Liver (tissue), 9 donors: ENCODE measurements around the gene RGP1. TPM values are rescaled to one million over a fixed set of nuclear protein-coding genes. Genes with fewer than 3 reads are reported as not detected.
A peak's percentile ranks its signal among the peaks of the same experiment; 100 is the strongest.

Experiments
- DNase-seq: peaks from one replicate; pipeline ENCODE4 v3.0.0-alpha.2; 2017; ENCODE audit warnings: low spot score
- H3K27ac ChIP-seq, 2 donors: one replicate each; pipeline ENCODE4 v1.7.0; 2013; ENCODE audit warnings: inconsistent platforms in 2 of 2, low read length in 2 of 2, control low read depth in 1 of 2, low read depth in 1 of 2, mild to moderate bottlenecking in 1 of 2
- H3K27me3 ChIP-seq, 4 donors: one replicate each; pipeline versions ENCODE4 v1.6.1 to v1.7.0; 2013; ENCODE audit warnings: low read length in 3 of 4, inconsistent platforms in 1 of 4, mild to moderate bottlenecking in 1 of 4, moderate library complexity in 1 of 4; ENCODE audit not compliant: control insufficient read depth in 4 of 4, insufficient read depth in 4 of 4
- H3K36me3 ChIP-seq, 4 donors: one replicate each; pipeline versions ENCODE4 v1.6.1 to v1.7.0; 2013; ENCODE audit warnings: low read length in 3 of 4, mild to moderate bottlenecking in 3 of 4, low read depth in 1 of 4, moderate library complexity in 1 of 4; ENCODE audit not compliant: control insufficient read depth in 4 of 4, insufficient read depth in 3 of 4
- H3K4me1 ChIP-seq, 4 donors: one replicate each; pipeline versions ENCODE4 v1.6.1 to v1.7.0; 2013; ENCODE audit warnings: low read length in 3 of 4, mild to moderate bottlenecking in 3 of 4, moderate library complexity in 1 of 4; ENCODE audit not compliant: control insufficient read depth in 4 of 4, insufficient read depth in 4 of 4
- H3K4me3 ChIP-seq, 3 donors: one replicate each; pipeline versions ENCODE4 v1.6.1 to v1.7.0; 2013; ENCODE audit warnings: low read length in 3 of 3, control low read depth in 1 of 3, low read depth in 1 of 3, mild to moderate bottlenecking in 1 of 3
- H3K9ac ChIP-seq, 2 donors: one replicate each; pipeline ENCODE4 v1.7.0; 2013; ENCODE audit warnings: low read length in 2 of 2, mild to moderate bottlenecking in 2 of 2, moderate library complexity in 2 of 2, control low read depth in 1 of 2, low read depth in 1 of 2
- H3K9me3 ChIP-seq, 4 donors: one replicate each; pipeline versions ENCODE4 v1.6.1 to v1.7.0; 2013; ENCODE audit warnings: low read length in 3 of 4; ENCODE audit not compliant: control insufficient read depth in 4 of 4
- ATF3 ChIP-seq: IDR thresholded peaks from 2 replicates; pipeline ENCODE4 v1.6.1; 2016; ENCODE audit warnings: antibody characterized with exemption
- CTCF ChIP-seq: fragments of 150-350 bp; IDR thresholded peaks from 2 replicates; pipeline ENCODE4 v1.5.1; 2017; ENCODE audit warnings: improper control_type of control experiment, low read depth, low read length; ENCODE audit not compliant: missing input control
- EGR1 ChIP-seq, 2 donors: IDR thresholded peaks; 2 replicates each; pipeline ENCODE4 v1.6.1; 2016 to 2018; ENCODE audit warnings: antibody characterized with exemption in 2 of 2, low read depth in 2 of 2
- FOXA1 ChIP-seq: IDR thresholded peaks from 2 replicates; pipeline ENCODE4 v1.6.1; 2016; ENCODE audit warnings: antibody characterized with exemption
- FOXA2 ChIP-seq: IDR thresholded peaks from 2 replicates; pipeline ENCODE4 v1.6.1; 2016; ENCODE audit warnings: antibody characterized with exemption
- GABPA ChIP-seq, 2 donors: IDR thresholded peaks in 1 of 2; conservative IDR thresholded peaks in 1 of 2; 2 replicates each; pipeline ENCODE4 v1.6.1; 2016; ENCODE audit warnings: antibody characterized with exemption in 2 of 2, mild to moderate bottlenecking in 1 of 2, moderate library complexity in 1 of 2
- HNF4A ChIP-seq, 2 donors: conservative IDR thresholded peaks; 2 replicates each; pipeline ENCODE4 v1.6.1; 2016; ENCODE audit warnings: antibody characterized with exemption in 2 of 2, mild to moderate bottlenecking in 2 of 2
- JUND ChIP-seq, 2 donors: IDR thresholded peaks; 2 replicates each; pipeline ENCODE4 v1.6.1; 2016; ENCODE audit warnings: antibody characterized with exemption in 2 of 2
- NR2F2 ChIP-seq: IDR thresholded peaks from 2 replicates; pipeline ENCODE4 v1.6.1; 2016; ENCODE audit warnings: antibody characterized with exemption
- RAD21 ChIP-seq, 2 donors: IDR thresholded peaks; 2 replicates each; pipeline ENCODE4 v1.6.1; 2016; ENCODE audit warnings: antibody characterized with exemption in 2 of 2, mild to moderate bottlenecking in 2 of 2
- RXRA ChIP-seq, 2 donors: IDR thresholded peaks; 2 replicates each; pipeline ENCODE4 v1.6.1; 2017 to 2018; ENCODE audit warnings: antibody characterized with exemption in 2 of 2, mild to moderate bottlenecking in 1 of 2
- SP1 ChIP-seq: IDR thresholded peaks from 2 replicates; pipeline ENCODE4 v1.6.1; 2018; ENCODE audit warnings: antibody characterized with exemption, mild to moderate bottlenecking
- TAF1 ChIP-seq: conservative IDR thresholded peaks from 2 replicates; pipeline ENCODE4 v1.6.1; 2016; ENCODE audit warnings: antibody characterized with exemption, mild to moderate bottlenecking
- YY1 ChIP-seq: IDR thresholded peaks from 2 replicates; pipeline ENCODE4 v1.6.1; 2016; ENCODE audit warnings: antibody characterized with exemption, mild to moderate bottlenecking
- WGBS: extraction: QIAGEN DNeasy Blood & Tissue Kit; methylation state at CpG from one replicate; pipeline ENCODE4 v1.1.7; 2013; 5-methylcytosine and 5-hydroxymethylcytosine counted together
- polyA plus RNA-seq, 2 donors: library from polyadenylated mRNA; stranded (reverse) in 1 of 2; unstranded in 1 of 2; fragments of 200-250 nt in 1 of 2; fragments of >200 nt in 1 of 2; fragmentation: Nextera tagmentation in 1 of 2; extraction: Ambion mirVana in 1 of 2; gene quantifications; one replicate each; pipeline versions ENCODE4 v1.2.1 to v1.2.3, GENCODE V29; 2013 to 2015
- total RNA-seq, 2 donors: library from RNA; depleted of rRNA; stranded (reverse); fragments of >200 nt; gene quantifications; one replicate each; pipeline ENCODE4 v1.2.3, GENCODE V29; 2014
- TF ChIP-seq, protein P1 (sequence below): IDR thresholded peaks from 2 replicates; pipeline ENCODE4 v1.6.1; 2016; ENCODE audit warnings: antibody characterized with exemption, mild to moderate bottlenecking
- TF ChIP-seq, protein P2 (sequence below): IDR thresholded peaks from 2 replicates; pipeline ENCODE4 v1.6.1; 2016; ENCODE audit warnings: antibody characterized with exemption
- TF ChIP-seq, protein P3 (sequence below): IDR thresholded peaks from 2 replicates; pipeline ENCODE4 v1.6.1; 2016; ENCODE audit warnings: antibody characterized with exemption
- donor health status: healthy.
- donor health status: healthy.
- donor health status: healthy.
- donor health status: healthy.
- donor health status: healthy.

The RGP1 gene
- total and polyA plus RNA-seq, 4 donors: 2.6 to 10.7 (median 5.9) TPM

DNA sequence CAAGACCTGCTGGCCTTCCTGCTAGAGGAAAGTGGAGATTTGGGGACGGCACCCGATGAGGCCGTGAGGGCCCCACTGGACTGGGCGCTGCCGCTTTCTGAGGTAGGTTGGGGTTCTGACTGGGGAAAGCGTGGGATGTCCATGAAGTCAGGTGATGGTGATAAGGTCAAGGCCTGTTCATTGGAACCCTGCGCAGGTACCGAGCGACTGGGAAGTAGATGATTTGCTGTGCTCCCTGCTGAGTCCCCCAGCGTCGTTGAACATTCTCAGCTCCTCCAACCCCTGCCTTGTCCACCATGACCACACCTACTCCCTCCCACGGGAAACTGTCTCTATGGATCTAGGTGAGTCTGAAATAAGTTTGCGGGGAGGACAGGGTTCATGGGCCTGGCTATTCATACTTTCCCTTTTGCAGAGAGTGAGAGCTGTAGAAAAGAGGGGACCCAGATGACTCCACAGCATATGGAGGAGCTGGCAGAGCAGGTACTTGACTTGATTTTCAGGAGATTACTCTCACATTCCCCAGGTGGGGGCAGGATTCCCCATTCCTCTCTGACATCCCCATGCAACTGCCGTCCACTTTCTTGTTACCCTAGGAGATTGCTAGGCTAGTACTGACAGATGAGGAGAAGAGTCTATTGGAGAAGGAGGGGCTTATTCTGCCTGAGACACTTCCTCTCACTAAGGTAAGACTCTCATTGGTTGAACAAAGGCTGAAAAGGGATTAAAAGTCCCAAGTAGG lies 16.1 kb upstream of the RGP1 start:
- peak overlapping the region; percentile 83 to 89 for H3K9ac ChIP-seq
- H3K27ac ChIP-seq: peak overlapping the region; percentile 95 to 98
- peaks cover 4 to 26% (median 18%) of the 10 kb centered on the region in 4 donors for H3K36me3 ChIP-seq
- no peaks in the 10 kb centered on the region for H3K9me3 ChIP-seq
- no peak for DNase-seq
- H3K4me3 ChIP-seq: peak overlapping the region; percentile 75 to 90 (median 87)
- under 1% methylated on average over 14 of the region's 14 CpGs for WGBS
- H3K4me1 ChIP-seq: peaks cover 17 to 55% (median 42%) of the 10 kb centered on the region in 4 donors
- H3K27me3 ChIP-seq: no peaks in the 10 kb centered on the region
- TF ChIP-seq HNF4A (conservative IDR thresholded peaks at IDR 0.05): no peak
- TF ChIP-seq YY1: no peak
- TF ChIP-seq JUND (IDR thresholded peaks at IDR 0.05): no peak
- no peak for TF ChIP-seq FOXA2
- TF ChIP-seq NR2F2: no peak
- TF ChIP-seq, protein P1, sequence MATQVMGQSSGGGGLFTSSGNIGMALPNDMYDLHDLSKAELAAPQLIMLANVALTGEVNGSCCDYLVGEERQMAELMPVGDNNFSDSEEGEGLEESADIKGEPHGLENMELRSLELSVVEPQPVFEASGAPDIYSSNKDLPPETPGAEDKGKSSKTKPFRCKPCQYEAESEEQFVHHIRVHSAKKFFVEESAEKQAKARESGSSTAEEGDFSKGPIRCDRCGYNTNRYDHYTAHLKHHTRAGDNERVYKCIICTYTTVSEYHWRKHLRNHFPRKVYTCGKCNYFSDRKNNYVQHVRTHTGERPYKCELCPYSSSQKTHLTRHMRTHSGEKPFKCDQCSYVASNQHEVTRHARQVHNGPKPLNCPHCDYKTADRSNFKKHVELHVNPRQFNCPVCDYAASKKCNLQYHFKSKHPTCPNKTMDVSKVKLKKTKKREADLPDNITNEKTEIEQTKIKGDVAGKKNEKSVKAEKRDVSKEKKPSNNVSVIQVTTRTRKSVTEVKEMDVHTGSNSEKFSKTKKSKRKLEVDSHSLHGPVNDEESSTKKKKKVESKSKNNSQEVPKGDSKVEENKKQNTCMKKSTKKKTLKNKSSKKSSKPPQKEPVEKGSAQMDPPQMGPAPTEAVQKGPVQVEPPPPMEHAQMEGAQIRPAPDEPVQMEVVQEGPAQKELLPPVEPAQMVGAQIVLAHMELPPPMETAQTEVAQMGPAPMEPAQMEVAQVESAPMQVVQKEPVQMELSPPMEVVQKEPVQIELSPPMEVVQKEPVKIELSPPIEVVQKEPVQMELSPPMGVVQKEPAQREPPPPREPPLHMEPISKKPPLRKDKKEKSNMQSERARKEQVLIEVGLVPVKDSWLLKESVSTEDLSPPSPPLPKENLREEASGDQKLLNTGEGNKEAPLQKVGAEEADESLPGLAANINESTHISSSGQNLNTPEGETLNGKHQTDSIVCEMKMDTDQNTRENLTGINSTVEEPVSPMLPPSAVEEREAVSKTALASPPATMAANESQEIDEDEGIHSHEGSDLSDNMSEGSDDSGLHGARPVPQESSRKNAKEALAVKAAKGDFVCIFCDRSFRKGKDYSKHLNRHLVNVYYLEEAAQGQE: no peak
- TF ChIP-seq CTCF: no peak
- no peak for TF ChIP-seq FOXA1
- no peak for TF ChIP-seq GABPA (IDR thresholded peaks at IDR 0.05 in 1 of 2, conservative IDR thresholded peaks at IDR 0.05 in 1 of 2)
- no peak for TF ChIP-seq ATF3
- TF ChIP-seq, protein P2, sequence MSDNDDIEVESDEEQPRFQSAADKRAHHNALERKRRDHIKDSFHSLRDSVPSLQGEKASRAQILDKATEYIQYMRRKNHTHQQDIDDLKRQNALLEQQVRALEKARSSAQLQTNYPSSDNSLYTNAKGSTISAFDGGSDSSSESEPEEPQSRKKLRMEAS: no peak
- TF ChIP-seq SP1: no peak
- TF ChIP-seq EGR1 (IDR thresholded peaks at IDR 0.05; ENCODE audit: low read depth in 2 of 2): no peak
- TF ChIP-seq RXRA (IDR thresholded peaks at IDR 0.05): no peak
- no peak for TF ChIP-seq RAD21 (IDR thresholded peaks at IDR 0.05)
- TF ChIP-seq TAF1: no peak
- TF ChIP-seq, protein P3, sequence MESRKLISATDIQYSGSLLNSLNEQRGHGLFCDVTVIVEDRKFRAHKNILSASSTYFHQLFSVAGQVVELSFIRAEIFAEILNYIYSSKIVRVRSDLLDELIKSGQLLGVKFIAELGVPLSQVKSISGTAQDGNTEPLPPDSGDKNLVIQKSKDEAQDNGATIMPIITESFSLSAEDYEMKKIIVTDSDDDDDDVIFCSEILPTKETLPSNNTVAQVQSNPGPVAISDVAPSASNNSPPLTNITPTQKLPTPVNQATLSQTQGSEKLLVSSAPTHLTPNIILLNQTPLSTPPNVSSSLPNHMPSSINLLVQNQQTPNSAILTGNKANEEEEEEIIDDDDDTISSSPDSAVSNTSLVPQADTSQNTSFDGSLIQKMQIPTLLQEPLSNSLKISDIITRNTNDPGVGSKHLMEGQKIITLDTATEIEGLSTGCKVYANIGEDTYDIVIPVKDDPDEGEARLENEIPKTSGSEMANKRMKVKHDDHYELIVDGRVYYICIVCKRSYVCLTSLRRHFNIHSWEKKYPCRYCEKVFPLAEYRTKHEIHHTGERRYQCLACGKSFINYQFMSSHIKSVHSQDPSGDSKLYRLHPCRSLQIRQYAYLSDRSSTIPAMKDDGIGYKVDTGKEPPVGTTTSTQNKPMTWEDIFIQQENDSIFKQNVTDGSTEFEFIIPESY: no peak
